SK-N-MC (cell line): ENCODE results near the gene CDH4.

ENCODE experiments used
- DNase-seq: peaks from one replicate; pipeline ENCODE4 v3.0.0-alpha.2; 2011; ENCODE audit warnings: low read depth, low spot score
- H3K27ac ChIP-seq: fragments of 200-600 bp; sonication (generic); 2 replicates; pipeline ENCODE4 v1.5.1; 2016; ENCODE audit warnings: mixed run types
- H3K36me3 ChIP-seq: fragments of 200-600 bp; sonication (generic); 2 replicates; pipeline ENCODE4 v1.6.1; 2017; ENCODE audit warnings: antibody characterized with exemption, low read length, mixed read lengths; ENCODE audit not compliant: insufficient read depth
- H3K4me3 ChIP-seq: fragments of 200-600 bp; sonication (generic); 2 replicates; pipeline ENCODE4 v1.5.1; 2016
- H3K9ac ChIP-seq: fragments of 200-600 bp; sonication (generic); 2 replicates; pipeline ENCODE4 v1.8.0; 2017; ENCODE audit warnings: mixed run types, mixed read lengths; ENCODE audit not compliant: insufficient read length
- H3K9me3 ChIP-seq: fragments of 200-600 bp; sonication (generic); 2 replicates; pipeline ENCODE4 v1.6.1; 2017; ENCODE audit warnings: low read depth, mild to moderate bottlenecking, antibody characterized with exemption, low read length, moderate library complexity, mixed read lengths
- EZH2 ChIP-seq: fragments of 200-600 bp; sonication (generic); IDR thresholded peaks from one replicate; pipeline ENCODE4 v1.6.1; 2017; ENCODE audit warnings: antibody characterized with exemption
- FOXP2 ChIP-seq: optimal IDR thresholded peaks from 2 replicates; pipeline ENCODE3; 2011; ENCODE audit warnings: mild to moderate bottlenecking, moderate library complexity; ENCODE audit not compliant: insufficient read depth; ENCODE audit errors: extremely low read length, control extremely low read depth
- POLR2AphosphoS5 ChIP-seq: IDR thresholded peaks from 2 replicates; pipeline ENCODE4 v1.6.1; 2012; ENCODE audit warnings: mild to moderate bottlenecking, low read depth, low read length, borderline replicate concordance

The CDH4 gene

GRCh38 chr20:61557621-61558020, 305.6 kb downstream of the CDH4 start:
- TF ChIP-seq EZH2 (peak; percentile 52), FOXP2 (no peak)
- no peaks in the 10 kb centered on the region for H3K36me3 ChIP-seq
- no peak overlapping the region for H3K4me3 ChIP-seq
- no peaks in the 10 kb centered on the region for H3K9me3 ChIP-seq
- no peak overlapping the region for H3K27ac ChIP-seq
- no peak for DNase-seq
- no peak overlapping the region for H3K9ac ChIP-seq

GRCh38 chr20:61558726-61559125, 306.7 kb downstream of the CDH4 start:
- H3K27ac ChIP-seq, result no peak overlapping the region
- no peak for DNase-seq
- no peak overlapping the region for H3K9ac ChIP-seq
- TF ChIP-seq EZH2 (no peak), POLR2AphosphoS5 (no peak)
- H3K4me3 ChIP-seq, result no peak overlapping the region
- no peaks in the 10 kb centered on the region for H3K9me3 ChIP-seq
- no peaks in the 10 kb centered on the region for H3K36me3 ChIP-seq

GRCh38 chr20:61559706-61560315, 307.8 kb downstream of the CDH4 start:
- Histone ChIP-seq H3K4me3 (no peak overlapping the region), H3K9me3 (no peaks in the 10 kb centered on the region), H3K9ac (no peak overlapping the region), H3K27ac (no peak overlapping the region), H3K36me3 (no peaks in the 10 kb centered on the region)
- TF ChIP-seq EZH2, result no peak
- no peak for TF ChIP-seq FOXP2
- no peak for TF ChIP-seq POLR2AphosphoS5
- no peak for DNase-seq

DNA sequence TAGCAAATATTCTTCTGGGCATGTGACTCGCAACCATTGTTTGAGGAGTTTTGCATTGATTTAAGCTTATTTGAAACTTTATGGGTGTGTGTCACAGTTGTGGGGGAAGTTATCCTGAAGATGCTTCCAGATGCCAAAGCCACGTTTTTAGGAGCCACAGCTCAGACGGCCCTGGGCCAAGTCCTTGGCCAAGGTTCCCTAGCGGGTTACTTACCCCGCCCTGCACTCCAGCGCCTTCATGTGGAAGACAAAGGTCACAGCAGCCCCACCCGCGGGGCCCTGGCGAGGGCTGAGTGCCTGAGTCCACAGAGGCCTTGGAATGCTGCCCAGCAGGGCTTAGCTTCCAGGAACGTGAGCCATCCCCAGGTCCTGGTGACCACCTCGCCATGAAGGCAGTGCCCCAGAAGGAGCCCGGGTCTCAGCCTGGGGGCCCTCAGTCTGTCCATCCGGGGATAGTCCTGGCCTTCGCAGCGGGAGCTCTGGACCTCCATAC, 308.3 kb downstream of the CDH4 start:
- TF ChIP-seq EZH2, result no peak
- no peak for TF ChIP-seq POLR2AphosphoS5
- no peak for TF ChIP-seq FOXP2
- DNase-seq, result no peak
- Histone ChIP-seq H3K4me3 (no peak overlapping the region), H3K36me3 (no peaks in the 10 kb centered on the region), H3K27ac (no peak overlapping the region), H3K9me3 (no peaks in the 10 kb centered on the region), H3K9ac (no peak overlapping the region)

DNA sequence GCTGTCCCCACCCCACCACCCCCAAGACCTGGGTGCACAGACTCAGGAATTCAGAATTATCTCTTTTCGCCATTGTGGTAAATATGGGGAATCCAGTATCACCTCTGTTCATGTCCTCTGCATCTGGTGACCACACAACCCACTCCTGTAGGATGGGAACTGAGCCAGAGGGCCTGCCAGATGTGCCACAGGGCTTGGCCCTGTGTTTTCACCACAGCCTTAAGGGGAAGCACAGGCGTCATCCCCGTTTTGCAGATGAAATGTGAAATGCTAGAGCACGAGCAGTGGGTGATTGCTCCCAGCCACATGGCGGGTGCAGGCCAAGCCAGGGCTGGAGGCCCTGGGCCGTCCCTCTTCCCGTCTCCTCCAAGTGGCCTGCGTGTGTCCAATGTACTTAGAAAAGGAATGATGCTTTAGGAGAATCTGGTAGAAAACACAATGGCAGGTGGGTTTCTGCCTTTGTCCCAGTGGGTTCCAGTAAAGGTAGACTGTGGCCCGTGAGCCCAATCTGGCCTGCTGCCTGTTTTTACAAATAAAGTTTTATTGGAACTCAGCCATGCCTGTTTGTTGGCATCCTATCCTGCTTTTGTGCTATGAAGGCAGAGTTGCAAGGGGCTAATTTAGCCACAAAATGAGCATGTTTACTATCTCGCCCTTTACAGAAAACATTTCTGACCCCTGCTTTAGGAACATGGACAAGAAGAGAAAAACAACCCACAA, 309.2 kb downstream of the CDH4 start:
- TF ChIP-seq EZH2 (no peak), FOXP2 (no peak), POLR2AphosphoS5 (no peak)
- no peak overlapping the region for H3K4me3 ChIP-seq
- H3K36me3 ChIP-seq, result no peaks in the 10 kb centered on the region
- no peak for DNase-seq
- no peak overlapping the region for H3K27ac ChIP-seq
- no peaks in the 10 kb centered on the region for H3K9me3 ChIP-seq
- no peak overlapping the region for H3K9ac ChIP-seq

- TF ChIP-seq POLR2AphosphoS5 (no peak), FOXP2 (no peak), EZH2 (no peak)
- H3K36me3 ChIP-seq, result no peaks in the 10 kb centered on the region
- H3K9ac ChIP-seq, result no peak overlapping the region
- H3K9me3 ChIP-seq, result no peaks in the 10 kb centered on the region
- no peak overlapping the region for H3K27ac ChIP-seq
- DNase-seq, result no peak
- no peak overlapping the region for H3K4me3 ChIP-seq
Measured at GRCh38 chr20:61562491-61562890, 310.4 kb downstream of the CDH4 start.

- no peak for DNase-seq
- no peaks in the 10 kb centered on the region for H3K36me3 ChIP-seq
- no peaks in the 10 kb centered on the region for H3K9me3 ChIP-seq
- H3K4me3 ChIP-seq, result no peak overlapping the region
- TF ChIP-seq POLR2AphosphoS5, result no peak
- no peak for TF ChIP-seq FOXP2
- TF ChIP-seq EZH2, result no peak
- H3K9ac ChIP-seq, result no peak overlapping the region
- H3K27ac ChIP-seq, result no peak overlapping the region
Measured at GRCh38 chr20:61562897-61563504, 310.9 kb downstream of the CDH4 start.

DNA sequence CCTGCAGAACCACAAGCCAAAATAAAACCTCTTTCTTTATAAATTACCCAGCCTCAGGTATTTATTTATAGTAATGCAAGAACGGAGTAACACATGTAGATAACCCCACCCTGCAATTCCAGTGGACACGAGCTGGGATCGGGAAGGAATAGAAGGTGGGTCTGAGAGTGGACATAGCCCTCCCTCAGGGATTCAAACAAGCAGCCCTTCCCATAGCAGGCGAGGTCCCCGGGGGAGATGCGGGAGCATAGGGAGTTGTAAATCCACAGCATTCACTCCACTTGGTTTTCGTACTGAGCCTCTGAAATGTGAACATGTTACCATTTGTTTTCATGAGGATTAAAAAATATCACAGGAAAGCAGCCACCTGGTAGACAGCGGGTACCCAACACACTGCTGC, 312.6 kb downstream of the CDH4 start:
- no peak for DNase-seq
- TF ChIP-seq POLR2AphosphoS5, result no peak
- TF ChIP-seq FOXP2, result no peak
- TF ChIP-seq EZH2, result no peak
- no peak overlapping the region for H3K27ac ChIP-seq

More for the DNA sequence above, 312.6 kb downstream of the CDH4 start:
- Histone ChIP-seq H3K9ac (no peak overlapping the region), H3K9me3 (no peaks in the 10 kb centered on the region), H3K4me3 (no peak overlapping the region), H3K36me3 (no peaks in the 10 kb centered on the region)
